ENCODE measurements around the gene ARHGAP21. TPM values are rescaled to one million over a fixed set of nuclear protein-coding genes. Genes with fewer than 3 reads are reported as not detected.

ARHGAP21 gene
- total RNA-seq, 1 experiment from 2014 or later = 115 TPM

DNA sequence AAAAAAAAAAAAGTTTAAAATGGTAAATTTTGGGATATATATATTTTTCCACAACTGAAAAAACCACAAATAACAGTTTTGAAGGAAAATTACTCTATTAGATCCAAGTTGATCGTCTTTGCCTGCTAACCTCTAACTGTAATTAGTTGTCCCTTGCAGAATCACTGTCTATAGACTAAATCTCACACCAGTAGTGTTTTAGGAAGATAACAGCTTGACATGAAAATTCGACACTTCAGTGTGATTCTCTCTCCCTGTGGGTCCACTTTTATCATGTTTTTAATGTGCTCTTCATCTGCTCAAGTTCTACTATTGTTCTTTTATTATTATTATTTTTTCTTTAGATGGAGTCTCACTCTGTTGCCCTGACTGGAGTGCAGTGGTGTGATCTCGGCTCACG lies 24.5 kb upstream of the ARHGAP21 start:
- no peak overlapping the region for H3K4me2 ChIP-seq
- H3K27me3 ChIP-seq (ENCODE audit: insufficient read depth, low read depth) = no peaks in the 10 kb centered on the region
- no peaks in the 10 kb centered on the region for H4K20me1 ChIP-seq (ENCODE audit: insufficient read depth)
- H3F3A ChIP-seq (ENCODE audit: insufficient read depth, low read depth) = no peaks in the 10 kb centered on the region
- H3K9me2 ChIP-seq (ENCODE audit: insufficient read depth) = no peaks in the 10 kb centered on the region
- no peak for DNase-seq
- intact Hi-C loops (cut with micrococcal nuclease; ENCODE audit: unreplicated experiment) = no loop called here
- TF ChIP-seq, protein P1, sequence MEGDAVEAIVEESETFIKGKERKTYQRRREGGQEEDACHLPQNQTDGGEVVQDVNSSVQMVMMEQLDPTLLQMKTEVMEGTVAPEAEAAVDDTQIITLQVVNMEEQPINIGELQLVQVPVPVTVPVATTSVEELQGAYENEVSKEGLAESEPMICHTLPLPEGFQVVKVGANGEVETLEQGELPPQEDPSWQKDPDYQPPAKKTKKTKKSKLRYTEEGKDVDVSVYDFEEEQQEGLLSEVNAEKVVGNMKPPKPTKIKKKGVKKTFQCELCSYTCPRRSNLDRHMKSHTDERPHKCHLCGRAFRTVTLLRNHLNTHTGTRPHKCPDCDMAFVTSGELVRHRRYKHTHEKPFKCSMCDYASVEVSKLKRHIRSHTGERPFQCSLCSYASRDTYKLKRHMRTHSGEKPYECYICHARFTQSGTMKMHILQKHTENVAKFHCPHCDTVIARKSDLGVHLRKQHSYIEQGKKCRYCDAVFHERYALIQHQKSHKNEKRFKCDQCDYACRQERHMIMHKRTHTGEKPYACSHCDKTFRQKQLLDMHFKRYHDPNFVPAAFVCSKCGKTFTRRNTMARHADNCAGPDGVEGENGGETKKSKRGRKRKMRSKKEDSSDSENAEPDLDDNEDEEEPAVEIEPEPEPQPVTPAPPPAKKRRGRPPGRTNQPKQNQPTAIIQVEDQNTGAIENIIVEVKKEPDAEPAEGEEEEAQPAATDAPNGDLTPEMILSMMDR (conservative IDR thresholded peaks at IDR 0.05) = no peak
- TF ChIP-seq EZH2 (IDR thresholded peaks at IDR 0.05; ENCODE audit: low read depth) = no peak
- H3K4me1 ChIP-seq (replicated peaks; ENCODE audit: insufficient read depth) = no peaks in the 10 kb centered on the region
- H3K4me3 ChIP-seq = no peak overlapping the region
- no peak overlapping the region for H2AFZ ChIP-seq
- no peaks in the 10 kb centered on the region for H3K36me3 ChIP-seq (ENCODE audit: low read depth)
- H3K27ac ChIP-seq = no peak overlapping the region
- ChIA-PET POLR2A (ENCODE audit: unreplicated experiment) (no interaction called here), CTCF (interaction anchor here (0.6 kb wide), 1 partner anchor 15 kb away, joined by 3 read pairs; no protein-coding TSS in a partner anchor)
- BruUV-seq (replicated peaks) = no TSS peak
- H3K79me2 ChIP-seq (ENCODE audit: low read depth) = no peaks in the 10 kb centered on the region
- no peaks in the 10 kb centered on the region for H3K9me3 ChIP-seq (ENCODE audit: insufficient read depth, low read depth)

DNA sequence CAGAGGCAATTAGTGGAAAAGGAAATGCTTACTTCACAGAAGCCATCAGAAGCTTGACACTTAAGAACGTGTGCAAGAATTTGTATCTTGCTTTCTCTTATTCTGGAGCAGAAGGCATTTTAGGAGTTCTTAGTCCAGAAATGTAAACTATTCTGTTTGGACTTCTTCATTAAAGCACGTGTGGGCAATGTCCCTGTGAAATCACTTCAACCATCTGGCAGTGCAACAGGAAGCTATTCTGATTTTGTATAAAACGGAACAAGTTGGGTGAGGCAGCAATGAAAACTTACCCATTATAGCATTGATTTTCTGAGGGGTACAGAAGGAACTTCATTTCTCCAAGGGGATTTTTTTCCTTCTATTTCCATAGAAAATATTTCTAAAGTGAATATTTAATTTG lies 21.3 kb upstream of the ARHGAP21 start:
- Histone ChIP-seq H3K4me2 (no peak overlapping the region), H4K20me1 (ENCODE audit: insufficient read depth) (no peaks in the 10 kb centered on the region), H2AFZ (no peak overlapping the region), H3F3A (ENCODE audit: insufficient read depth, low read depth) (no peaks in the 10 kb centered on the region), H3K27me3 (ENCODE audit: insufficient read depth, low read depth) (no peaks in the 10 kb centered on the region), H3K4me1 (replicated peaks; ENCODE audit: insufficient read depth) (no peaks in the 10 kb centered on the region), H3K9me2 (ENCODE audit: insufficient read depth) (no peaks in the 10 kb centered on the region), H3K79me2 (ENCODE audit: low read depth) (no peaks in the 10 kb centered on the region), H3K36me3 (ENCODE audit: low read depth) (no peaks in the 10 kb centered on the region), H3K9me3 (ENCODE audit: insufficient read depth, low read depth) (no peaks in the 10 kb centered on the region), H3K4me3 (no peak overlapping the region), H3K27ac (no peak overlapping the region)
- ChIA-PET POLR2A (ENCODE audit: unreplicated experiment) (interaction anchor here (0.6 to 0.7 kb wide), 2 partner anchors 21 to 237 kb away, joined by 3 to 8 read pairs; no protein-coding TSS in a partner anchor), CTCF (no interaction called here)
- BruUV-seq (replicated peaks) = no TSS peak
- intact Hi-C loops (cut with micrococcal nuclease; ENCODE audit: unreplicated experiment) = no loop called here
- no peak for DNase-seq
- no peak for TF ChIP-seq EZH2 (IDR thresholded peaks at IDR 0.05; ENCODE audit: low read depth)
- TF ChIP-seq, protein P1 (conservative IDR thresholded peaks at IDR 0.05) = no peak

DNA sequence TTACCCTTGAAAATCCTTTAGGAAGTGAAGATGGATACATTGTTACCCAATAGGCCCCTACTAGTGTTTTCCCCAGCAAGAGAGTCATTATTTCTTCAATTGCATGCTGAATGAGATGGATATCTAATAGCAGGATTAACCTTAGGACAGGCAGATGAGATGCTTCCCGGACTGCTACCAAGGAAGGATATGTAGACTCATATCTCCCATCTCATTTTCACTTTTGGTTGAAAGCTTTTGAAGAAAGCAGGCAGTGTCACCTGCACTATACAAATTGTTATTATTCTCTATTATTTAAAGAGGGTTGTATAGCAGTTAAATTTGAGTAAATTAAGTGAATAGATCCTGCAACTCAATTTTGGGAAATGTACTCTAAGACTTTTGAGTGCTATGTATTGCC lies 17.0 kb upstream of the ARHGAP21 start:
- Histone ChIP-seq H3K27me3 (ENCODE audit: insufficient read depth, low read depth) (no peaks in the 10 kb centered on the region), H3K79me2 (ENCODE audit: low read depth) (no peaks in the 10 kb centered on the region), H3K36me3 (ENCODE audit: low read depth) (no peaks in the 10 kb centered on the region), H3F3A (ENCODE audit: insufficient read depth, low read depth) (peaks cover 8% of the 10 kb centered on the region; the same call in 1 of the 2 replicates), H3K4me1 (replicated peaks; ENCODE audit: insufficient read depth) (peaks cover 14% of the 10 kb centered on the region), H2AFZ (no peak overlapping the region), H4K20me1 (ENCODE audit: insufficient read depth) (no peaks in the 10 kb centered on the region), H3K27ac (no peak overlapping the region), H3K4me3 (no peak overlapping the region), H3K9me2 (ENCODE audit: insufficient read depth) (no peaks in the 10 kb centered on the region), H3K9me3 (ENCODE audit: insufficient read depth, low read depth) (no peaks in the 10 kb centered on the region), H3K4me2 (no peak overlapping the region)
- TF ChIP-seq EZH2 (IDR thresholded peaks at IDR 0.05; ENCODE audit: low read depth) = no peak
- TF ChIP-seq, protein P1 (conservative IDR thresholded peaks at IDR 0.05) = no peak
- intact Hi-C loops (cut with micrococcal nuclease; ENCODE audit: unreplicated experiment) = no loop called here
- no TSS peak for BruUV-seq (replicated peaks)
- DNase-seq = no peak
- POLR2A ChIA-PET (ENCODE audit: unreplicated experiment) = no interaction called here
- CTCF ChIA-PET = no interaction called here
